Endometrial microvascular endothelial cells (primary cell): ENCODE measurements around the gene DQX1. TPM values are rescaled to one million over a fixed set of nuclear protein-coding genes. Genes with fewer than 3 reads are reported as not detected.
"Not testable (repeated sequence)": the region's sequence is repeated elsewhere in the genome, so short reads cannot be mapped to it uniquely, and the experiment has no call there.

ENCODE experiments used
- in situ Hi-C: cut with HindIII; loops from 2 replicates; pipeline ENCODE4 v1.10.0; 2017; ENCODE audit warnings: low sequenced_read_pairs, low pct_unique_long_range_greater_than_20kb; ENCODE audit errors: inconsistent ontology term
- total RNA-seq: library from RNA; depleted of rRNA; stranded (reverse); fragments of >200 nt; gene quantifications from one replicate; pipeline ENCODE4 v1.2.3, GENCODE V29; 2015; ENCODE audit errors: inconsistent ontology term

DQX1 gene
- total RNA-seq, 1 donor from 2014 or later, result 0.19 TPM

GRCh38 chr2:74500578-74500946 lies 25.5 kb downstream of the DQX1 start:
- in situ Hi-C loops, result no loop called here

- in situ Hi-C loops, result no loop called here
Observed at GRCh38 chr2:74499940-74500577, 26.0 kb downstream of the DQX1 start.

GRCh38 chr2:74499267-74499939 lies 26.6 kb downstream of the DQX1 start, which contains the start of gene LBX2:
Gene LBX2, minus strand, starts transcription at chr2:74499603. Its CDS starts 66 bp downstream, at chr2:74499537.
- in situ Hi-C loops, result no loop called here

- in situ Hi-C loops, result no loop called here
Observed at GRCh38 chr2:74498500-74499266, 27.3 kb downstream of the DQX1 start.

GRCh38 chr2:74497777-74498499 lies 28.1 kb downstream of the DQX1 start:
- in situ Hi-C loops, result no loop called here

GRCh38 chr2:74496997-74497776 lies 28.8 kb downstream of the DQX1 start:
- in situ Hi-C loops, result no loop called here

GRCh38 chr2:74495440-74495839 lies 30.6 kb downstream of the DQX1 start:
- in situ Hi-C loops, result no loop called here

- in situ Hi-C loops, result no loop called here
Observed at GRCh38 chr2:74493546-74493945, 32.5 kb downstream of the DQX1 start.

- in situ Hi-C loops, result no loop called here
Observed at GRCh38 chr2:74491648-74492544, 34.1 kb downstream of the DQX1 start.

GRCh38 chr2:74489906-74490305 lies 36.1 kb downstream of the DQX1 start:
- in situ Hi-C loops, result no loop called here

- in situ Hi-C loops, result no loop called here
Observed at GRCh38 chr2:74488643-74489481, 37.2 kb downstream of the DQX1 start.

GRCh38 chr2:74486141-74486540 lies 39.9 kb downstream of the DQX1 start:
- in situ Hi-C loops, result no loop called here

- in situ Hi-C loops, result not testable (repeated sequence)
Observed at GRCh38 chr2:74483675-74484164, 42.3 kb downstream of the DQX1 start.

- in situ Hi-C loops, result no loop called here
Observed at GRCh38 chr2:74482801-74483674, 43.0 kb downstream of the DQX1 start, which contains the start of the genes CCDC142 and TTC31. Gene CCDC142, minus strand, starts transcription at chr2:74482998. Its CDS starts 161 bp downstream, at chr2:74482837. Gene TTC31, plus strand, starts transcription at chr2:74483081. Its CDS starts 15 bp downstream, at chr2:74483096.

- in situ Hi-C loops, result no loop called here
Observed at GRCh38 chr2:74481961-74482800, 43.9 kb downstream of the DQX1 start.
